HG03469 (cell line): ENCODE measurements around the gene CENPX.
"Not testable (repeated sequence)": the region's sequence is repeated elsewhere in the genome, so short reads cannot be mapped to it uniquely, and the experiment has no call there.

Experiments
- ATAC-seq: cut with Tn5 transposase; IDR thresholded peaks from one replicate; pipeline ENCODE4 v1.9.1; 2021; ENCODE audit warnings: mild to moderate bottlenecking, moderate library complexity, moderate number of reproducible peaks; ENCODE audit not compliant: unreplicated experiment

Gene CENPX

DNA sequence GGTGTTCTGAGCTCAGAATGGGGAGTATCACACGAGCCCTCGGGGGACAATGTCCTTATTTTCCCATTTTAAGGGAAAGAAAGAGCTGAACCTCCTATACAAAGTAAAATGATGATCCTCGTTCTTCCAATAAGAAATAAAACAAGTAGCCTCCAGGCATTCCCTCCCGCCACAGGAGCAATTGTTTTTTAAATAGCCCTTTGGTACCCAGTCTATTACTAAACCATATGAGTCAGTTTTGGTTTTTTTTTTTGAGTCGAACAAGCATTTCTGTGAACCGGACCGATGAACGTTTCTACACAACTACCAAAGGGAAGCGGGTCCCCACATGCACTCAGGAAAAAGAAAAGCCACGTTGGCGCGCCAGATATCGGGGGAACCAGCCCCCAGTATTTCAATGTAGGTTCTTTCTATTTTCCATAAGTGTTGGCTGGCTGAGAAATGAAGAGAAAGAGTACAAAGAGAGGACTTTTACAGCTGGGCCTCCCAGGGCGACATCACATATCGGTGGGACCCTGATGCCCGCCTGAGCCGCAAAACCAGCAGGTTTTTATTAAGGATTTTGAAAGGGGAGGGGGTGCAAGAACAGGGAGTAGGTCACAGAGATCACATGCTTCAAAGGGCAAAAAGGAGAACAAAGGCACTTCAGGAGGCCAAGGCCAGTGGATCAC lies 18.6 kb upstream of the CENPX start:
- ATAC-seq = no peak

DNA sequence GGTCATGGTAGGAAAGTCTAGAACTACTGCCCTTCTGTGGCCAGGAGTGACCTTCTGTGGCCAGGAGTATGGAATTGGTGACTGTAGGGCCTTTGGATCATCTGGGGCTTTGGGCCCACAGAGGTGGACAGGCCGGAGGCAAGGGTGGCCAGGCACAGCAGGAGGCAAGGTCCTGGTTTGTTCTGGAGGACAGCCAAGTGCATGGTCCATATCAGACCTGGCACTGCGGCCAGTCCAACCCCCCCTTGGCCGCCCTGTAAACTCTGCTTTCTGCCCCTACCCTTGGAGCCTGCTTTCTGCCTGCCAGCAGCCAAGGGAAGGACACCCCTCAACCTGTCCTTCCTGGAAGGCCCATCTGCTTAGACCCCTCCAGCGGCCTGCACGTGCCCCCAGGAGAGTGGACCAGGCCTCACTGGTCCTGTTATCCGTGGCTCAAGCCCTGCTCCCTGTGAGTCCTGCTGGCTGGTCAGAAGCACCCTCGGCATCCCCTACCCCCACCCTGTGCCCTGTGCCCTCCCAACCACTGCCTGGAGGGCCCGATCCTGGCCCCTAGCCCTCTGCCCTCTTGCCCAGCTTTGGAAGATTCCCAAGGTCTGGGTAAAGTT lies 17.1 kb upstream of the CENPX start:
- no peak for ATAC-seq

DNA sequence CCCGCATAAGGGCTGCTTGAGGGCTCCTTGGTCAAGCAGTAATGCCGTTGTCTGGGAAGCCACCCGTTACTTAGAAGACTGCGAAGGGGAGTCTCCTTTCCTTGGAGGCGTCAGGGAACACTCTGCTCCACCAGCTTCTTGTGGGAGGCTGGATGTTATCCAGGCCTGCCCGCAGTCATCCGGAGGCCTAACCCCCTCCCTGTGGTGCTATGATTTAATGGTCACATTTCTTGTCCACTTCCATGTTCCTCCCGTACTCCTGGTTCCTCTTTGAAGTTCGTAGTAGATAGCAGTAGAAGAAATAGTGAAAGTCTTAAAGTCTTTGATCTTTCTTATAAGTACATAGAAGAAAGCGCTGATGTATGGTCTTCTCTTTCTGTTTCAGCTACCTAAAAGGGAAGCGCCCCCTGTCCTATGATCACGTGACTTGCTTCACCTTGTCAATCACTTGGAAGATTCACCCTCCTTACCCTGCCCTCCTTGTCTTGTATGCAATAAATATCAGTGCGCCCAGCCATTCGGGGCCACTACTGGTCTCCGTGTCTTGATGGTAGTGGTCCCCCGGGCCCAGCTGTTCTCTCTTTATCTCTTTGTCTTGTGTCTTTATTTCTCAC lies 16.2 kb upstream of the CENPX start:
- ATAC-seq = not testable (repeated sequence)

DNA sequence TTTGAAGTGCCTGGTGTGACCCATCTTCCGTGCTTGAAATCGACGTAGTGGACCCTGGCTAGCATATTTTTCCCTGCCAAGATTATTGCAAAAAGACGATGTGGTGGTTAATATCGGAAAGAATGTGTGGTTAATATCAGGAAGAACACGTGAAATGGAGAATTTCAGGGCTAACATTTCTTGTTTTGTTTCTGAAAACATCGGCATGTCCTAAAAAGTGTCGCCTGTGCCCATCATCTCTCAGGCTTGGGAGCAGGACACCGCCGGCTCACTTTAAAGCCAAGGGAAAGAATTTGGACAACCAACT lies 15.2 kb upstream of the CENPX start:
- ATAC-seq = no peak

DNA sequence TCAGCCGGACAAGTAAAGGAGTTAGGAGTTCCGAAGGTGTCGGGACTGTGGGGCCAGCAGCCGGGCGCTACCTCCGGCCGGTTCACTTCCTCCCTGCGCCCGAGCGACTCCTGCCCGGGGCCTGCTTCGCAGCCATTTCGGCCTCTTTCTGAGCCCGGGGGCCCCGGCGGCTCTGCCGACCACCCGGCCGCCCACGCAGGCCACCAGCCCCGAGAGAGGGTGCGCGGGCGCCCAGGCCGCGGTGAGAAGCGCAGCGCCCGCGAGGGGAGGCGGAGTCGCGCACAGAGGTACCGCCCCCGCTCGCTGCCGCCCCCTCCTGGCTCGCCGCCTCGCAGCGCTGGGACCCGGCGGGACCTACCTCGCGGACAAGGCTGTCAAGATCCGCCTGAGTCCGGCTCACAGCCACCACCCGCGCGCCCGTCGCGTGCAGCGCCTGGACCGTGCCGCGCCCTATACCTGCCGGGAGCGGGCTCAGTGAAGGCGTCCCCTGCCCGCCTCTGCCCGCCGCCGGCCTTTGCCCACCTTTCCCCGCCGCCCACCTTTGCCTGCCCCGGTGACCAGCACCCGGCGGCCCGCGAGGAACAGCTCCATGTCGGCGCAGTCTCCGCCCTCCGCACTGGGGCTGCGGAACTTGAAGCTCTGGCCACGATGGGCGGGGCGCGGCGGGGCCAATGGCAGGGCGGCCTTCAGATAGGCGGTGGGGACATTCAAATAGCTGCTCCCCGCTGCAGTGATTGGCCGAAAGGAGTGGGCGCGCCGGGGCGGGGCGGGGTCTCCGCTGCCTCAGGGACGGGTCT lies 14.6 kb upstream of the CENPX start, which contains the start of gene DCXR:
TSS of gene DCXR (minus strand) at position 606 of the 797 bp plus-strand sequence. CDS start at position 591, 15 bp downstream.
- ATAC-seq = peak; percentile 60

DNA sequence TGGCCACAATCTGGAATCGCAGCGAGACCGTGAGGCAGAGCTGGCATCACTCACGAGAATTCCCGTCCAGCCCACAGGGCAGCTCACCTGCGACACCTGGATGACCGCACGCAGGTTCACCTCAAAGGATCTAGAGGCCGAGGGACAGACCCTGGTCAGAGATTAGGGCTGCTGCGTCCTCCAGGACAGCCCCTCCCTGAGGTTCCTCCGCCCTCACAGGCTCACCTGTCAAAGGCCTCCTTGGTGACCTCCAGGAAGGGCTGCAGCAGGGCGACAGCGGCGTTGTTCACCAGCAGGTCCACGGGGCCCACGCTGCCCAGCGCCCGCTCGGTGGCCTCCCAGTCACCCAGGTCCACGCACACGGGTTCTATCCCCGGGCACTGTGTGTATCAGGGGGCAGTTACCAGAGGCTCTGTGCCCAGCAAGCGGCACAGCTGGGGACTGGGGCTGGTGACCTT lies 14.0 kb upstream of the CENPX start:
- no peak for ATAC-seq

DNA sequence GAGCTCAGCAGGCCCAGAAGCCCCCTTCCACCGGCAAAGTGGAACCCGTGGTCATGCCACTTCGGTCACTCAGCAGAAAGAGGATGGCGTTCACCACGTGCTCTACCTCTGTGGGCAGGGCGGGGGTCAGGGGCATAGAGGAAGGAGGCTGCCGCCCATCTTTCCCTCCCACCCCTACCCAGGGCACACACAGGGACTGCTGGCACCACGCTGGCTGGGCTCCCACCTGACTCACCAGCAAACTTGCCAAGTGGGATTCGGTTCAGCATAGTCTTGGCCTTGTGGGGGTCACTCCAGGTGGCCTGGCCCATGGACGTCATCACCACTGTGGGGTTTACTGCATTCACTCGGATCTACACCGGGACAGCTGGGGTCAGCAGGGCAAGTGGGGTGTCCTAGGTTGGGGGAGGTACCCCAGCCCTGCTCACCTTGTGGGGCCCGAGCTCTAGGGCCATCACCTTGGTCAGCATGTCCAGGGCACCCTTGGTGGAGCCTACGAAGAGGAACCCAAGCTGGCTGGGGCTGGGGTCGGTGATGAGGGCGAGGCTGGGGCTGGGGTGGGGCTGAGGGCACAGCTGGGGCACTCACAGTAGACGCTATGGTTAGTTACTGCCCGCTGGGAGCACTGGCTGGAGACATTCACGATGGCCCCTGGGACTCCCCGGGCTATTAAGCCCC lies 13.4 kb upstream of the CENPX start:
- no peak for ATAC-seq

DNA sequence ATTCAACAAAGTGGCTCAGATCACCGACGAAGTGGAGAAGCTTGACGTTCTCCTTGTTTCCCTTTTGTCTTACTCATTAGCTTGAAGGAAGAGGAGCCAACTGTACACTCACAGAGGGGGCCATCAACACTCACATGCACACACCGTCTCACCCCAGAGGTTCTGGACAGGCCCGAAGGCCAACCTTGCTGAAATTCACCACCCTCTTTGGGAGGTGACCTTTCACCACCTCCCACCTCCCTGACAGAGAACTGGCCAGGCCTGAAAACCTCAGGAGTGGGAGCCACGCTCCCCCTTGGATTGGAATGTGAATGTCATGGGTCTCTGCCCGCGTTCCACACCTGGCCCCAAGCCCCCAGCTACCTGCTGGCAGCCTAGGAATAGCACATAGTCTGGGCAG lies 12.8 kb upstream of the CENPX start:
- ATAC-seq = no peak

DNA sequence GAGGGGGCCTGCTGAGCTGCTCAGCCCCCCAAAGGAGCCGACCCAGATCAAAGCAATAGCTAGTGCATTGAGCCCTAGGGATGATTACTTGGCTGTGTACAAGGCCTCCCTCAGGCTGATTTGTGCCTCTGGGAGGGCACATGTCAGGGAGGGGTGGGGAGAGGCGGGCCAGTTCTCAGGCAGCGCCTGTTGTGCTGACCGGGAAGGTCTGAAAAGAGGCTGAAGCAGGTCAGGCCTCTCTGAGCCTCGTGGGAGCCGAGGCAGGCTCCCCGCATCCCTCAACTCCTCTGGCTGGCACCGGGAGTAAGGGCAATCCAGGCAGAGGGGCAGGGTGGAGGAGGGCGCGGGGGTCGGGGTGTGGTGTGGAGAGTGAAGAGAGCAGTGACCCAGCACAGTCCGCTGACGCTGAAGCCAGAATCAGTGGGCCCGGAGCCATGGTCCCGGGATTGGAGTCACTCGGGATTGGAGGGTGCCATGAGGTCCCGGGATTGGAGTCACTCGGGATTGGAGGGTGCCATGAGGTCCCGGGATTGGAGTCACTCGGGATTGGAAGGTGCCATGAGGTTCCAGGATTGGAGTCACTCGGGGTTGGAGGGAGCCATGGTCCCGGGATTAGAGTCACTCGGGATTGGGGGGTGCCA lies 11.8 kb upstream of the CENPX start:
- no peak for ATAC-seq

DNA sequence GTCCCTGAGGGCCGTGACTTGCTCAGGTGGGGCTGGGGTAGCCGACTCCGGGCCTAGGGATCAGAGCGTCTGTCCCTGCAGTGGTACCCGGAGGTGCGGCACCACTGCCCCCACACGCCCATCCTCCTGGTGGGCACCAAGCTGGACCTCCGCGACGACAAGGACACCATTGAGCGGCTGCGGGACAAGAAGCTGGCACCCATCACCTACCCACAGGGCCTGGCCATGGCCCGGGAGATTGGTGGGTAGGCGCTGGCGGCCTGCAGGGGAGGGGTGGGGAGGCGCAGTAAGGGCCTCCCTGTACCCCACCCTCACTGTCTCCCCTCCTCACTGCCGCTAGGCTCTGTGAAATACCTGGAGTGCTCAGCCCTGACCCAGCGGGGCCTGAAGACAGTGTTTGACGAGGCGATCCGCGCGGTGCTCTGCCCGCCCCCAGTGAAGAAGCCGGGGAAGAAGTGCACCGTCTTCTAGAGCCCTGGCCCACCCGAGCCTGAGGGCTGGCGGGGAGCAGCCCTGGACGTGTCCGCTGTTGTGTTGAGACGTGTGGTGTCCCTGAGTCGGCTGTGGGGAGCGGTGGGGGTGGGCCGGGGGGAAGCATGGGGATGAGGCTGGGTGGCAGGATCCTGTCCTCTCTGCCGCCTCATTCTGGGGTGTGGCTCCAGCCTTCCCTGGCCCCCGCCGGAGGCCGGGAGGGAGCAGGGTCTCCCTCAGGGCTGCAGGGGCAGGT lies 10.8 kb upstream of the CENPX start:
- no peak for ATAC-seq

DNA sequence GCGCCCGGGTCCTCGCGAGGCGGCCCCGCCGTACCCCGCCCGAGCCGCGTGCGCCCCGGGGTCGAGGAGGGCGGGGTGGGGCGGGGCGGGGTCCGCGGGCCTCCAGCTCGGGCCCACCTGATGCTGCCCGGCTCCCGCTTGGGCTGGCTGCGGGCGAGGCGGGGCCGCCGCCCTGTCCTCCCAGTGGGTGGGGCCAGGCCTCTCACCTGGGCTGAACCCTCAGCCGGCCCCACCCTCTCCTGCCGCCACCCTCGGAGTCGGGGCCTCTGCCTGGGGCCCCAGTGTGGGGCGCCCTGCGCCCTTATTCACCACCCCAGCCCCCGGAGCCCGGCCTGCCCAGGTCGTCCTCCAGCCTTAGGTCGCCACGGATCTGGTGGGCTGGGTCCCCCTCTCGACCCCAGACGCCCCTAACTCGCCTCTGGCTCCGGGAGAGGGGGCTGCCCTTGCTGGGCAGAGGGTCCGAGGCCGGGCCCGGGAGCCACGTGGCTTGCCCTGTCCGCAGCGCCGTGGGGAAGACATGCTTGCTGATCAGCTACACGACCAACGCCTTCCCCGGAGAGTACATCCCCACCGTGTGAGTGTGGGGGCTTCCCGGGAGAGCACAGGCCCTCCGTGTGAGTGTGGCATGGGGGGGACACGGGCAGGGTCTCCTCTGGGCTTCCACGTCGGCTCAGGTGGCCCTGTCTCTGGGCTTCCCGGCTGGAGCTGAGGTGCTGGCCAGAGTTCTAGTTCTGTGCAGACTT lies 9.4 kb upstream of the CENPX start:
- ATAC-seq = no peak

DNA sequence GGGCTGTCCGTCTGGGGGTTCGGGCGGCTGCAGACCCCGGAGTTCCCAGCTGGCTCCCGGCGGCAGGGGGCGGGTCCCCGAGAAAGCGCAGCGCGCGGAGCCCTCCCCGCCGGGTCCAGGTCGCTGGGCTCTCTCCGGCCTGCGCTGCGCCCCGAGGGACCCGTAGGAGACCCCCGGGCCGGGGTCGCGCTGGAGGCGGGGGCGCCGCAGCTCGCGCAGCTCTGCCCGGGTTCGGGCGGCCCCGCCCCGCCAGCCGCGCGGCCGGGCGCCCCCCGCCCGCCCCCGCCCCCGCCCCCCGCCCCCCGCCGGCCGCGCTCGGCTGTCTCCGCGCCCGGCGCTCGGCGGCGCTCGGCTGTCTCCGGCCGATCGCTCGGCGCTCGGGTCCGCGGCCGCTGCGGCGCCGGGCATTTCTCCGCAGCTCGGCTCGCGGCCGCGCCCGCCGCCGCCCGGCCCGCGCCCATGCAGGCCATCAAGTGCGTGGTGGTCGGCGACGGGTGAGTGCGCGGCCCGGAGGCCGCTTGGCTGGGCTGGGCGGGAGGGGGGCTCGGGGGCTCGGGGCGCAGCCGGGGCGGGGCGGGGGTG lies 8.7 kb upstream of the CENPX start, which contains the start of gene RAC3:
TSS of gene RAC3 (plus strand) at position 376 of the 582 bp plus-strand sequence. CDS start at position 460, 84 bp downstream.
- ATAC-seq = no peak

DNA sequence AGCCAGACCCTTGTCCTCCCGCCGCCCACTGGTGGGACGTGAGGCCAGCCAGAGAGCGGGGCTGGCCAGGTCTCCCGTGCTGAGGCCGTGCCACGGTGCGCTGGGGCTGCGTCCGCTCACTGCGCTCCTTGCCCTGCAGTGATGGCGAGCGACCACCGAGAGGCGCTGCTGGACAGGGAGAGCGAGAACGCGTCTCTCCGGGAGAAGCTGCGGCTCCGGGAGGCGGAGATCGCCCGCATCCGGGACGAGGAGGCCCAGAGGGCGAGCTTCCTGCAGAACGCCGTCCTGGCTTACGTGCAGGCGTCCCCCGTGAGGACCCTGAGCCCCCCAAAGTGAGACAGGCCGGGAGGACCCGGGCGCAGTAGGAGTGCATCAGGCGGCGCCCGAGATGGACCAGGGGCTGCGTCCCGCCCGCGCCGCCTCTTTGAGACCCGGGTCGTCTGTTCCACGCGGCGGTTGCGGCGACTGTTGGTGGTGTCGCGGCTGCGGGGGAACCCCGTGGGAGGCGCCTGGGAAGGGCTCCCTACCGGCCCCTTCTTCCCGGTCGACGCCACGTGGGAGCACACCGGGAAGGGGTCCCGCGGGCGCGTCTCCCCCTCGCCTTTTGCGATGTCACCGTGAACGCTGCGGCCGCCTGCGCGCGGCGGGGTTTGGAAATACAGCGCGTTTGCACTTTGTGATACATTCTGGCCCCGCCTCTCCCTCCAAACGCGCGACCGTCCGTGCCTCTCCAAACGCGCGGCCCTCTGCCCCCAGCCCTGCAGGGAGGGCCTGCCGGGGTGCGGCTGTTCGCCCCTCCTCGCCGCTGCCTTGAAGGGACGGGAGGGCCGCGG lies 8.0 kb upstream of the CENPX start:
- ATAC-seq = no peak

DNA sequence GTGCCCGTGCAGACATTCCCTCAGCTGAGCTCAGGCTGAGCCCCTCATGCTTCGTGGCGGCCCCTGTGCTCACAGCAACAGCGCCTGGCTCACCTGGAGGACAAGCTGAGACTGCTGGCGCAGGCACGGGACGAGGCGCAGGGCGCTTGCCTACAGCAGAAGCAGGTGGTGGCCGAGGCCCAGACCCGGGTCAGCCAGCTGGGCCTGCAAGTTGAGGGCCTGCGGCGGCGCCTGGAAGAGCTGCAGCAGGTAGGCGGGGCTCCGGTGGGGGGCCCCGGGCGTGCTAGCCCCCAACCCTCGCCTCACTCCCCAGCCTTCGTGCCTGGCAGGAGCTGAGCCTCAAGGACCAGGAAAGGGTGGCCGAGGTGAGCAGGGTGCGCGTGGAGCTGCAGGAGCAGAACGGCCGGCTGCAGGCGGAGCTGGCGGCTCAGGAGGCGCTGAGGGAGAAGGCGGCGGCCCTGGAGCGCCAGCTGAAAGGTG lies 7.4 kb upstream of the CENPX start:
- ATAC-seq = no peak

DNA sequence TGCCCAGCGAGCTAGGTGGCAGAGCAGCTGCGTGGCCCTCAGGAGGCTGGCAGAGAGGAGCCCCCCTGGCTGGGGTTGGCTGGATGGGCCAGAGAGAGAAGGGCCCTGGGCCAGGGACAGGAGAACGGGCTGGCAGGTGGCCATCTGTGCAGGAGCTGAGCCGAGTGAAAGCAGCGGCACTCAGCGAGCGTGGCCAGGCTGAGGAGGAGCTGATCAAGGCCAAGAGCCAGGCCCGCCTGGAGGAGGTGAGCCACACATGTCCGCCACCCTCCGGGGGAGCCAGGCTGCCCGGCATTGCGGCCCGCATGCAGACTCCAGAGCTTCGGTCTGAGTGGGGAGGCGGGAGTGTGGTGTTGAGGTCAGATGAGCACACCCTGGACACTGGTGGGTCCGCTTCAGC lies 6.7 kb upstream of the CENPX start:
- no peak for ATAC-seq

DNA sequence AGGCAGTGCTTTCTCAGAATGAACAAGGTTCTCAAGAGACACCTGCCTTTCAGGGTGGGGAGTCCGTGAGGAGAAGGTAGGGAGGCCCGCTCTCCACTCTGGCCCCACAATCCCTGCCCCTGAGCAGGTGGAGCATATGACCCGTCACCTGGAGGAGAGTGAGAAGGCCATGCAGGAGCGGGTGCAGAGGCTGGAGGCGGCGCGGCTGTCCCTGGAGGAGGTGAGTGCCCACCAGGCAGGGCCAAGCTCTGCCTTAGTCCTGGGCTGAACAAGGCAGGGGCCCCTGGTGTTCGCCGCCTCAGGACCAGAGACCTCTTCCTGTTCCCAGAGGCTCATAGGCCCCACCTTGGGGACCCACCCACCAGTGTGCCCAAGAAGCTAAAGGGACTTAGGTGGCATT lies 6.3 kb upstream of the CENPX start:
- no peak for ATAC-seq

DNA sequence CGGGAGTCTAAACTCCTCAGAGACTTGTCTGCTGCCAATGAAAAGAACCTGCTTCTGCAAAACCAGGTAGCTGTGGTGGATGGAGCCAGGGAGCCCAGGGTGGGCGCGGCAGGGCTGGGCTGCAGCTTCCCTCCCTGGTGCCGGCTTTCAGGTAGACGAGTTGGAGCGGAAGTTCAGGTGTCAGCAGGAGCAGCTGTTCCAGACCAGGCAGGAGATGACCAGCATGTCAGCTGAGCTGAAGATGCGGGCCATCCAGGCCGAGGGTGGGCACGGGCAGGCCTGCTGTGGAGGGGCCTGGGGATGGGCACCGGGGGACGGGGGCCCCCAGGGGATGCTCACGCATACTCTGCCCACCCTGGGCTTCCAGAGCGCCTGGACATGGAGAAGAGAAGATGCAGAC lies 5.6 kb upstream of the CENPX start:
- no peak for ATAC-seq
